GM10847 (cell line): Measurements from ENCODE around the gene SEC14L2.

Source experiments
- POLR2A ChIP-seq: IDR thresholded peaks from 2 replicates; pipeline ENCODE4 v1.6.1; 2011; ENCODE audit not compliant: insufficient read length; ENCODE audit errors: extremely low read depth

SEC14L2 gene

GRCh38 chr22:30426388-30427353 lies 29.9 kb downstream of the SEC14L2 start:
- no peak for TF ChIP-seq POLR2A

GRCh38 chr22:30427871-30428270 lies 31.1 kb downstream of the SEC14L2 start:
- TF ChIP-seq POLR2A = no peak

- no peak for TF ChIP-seq POLR2A
Measured at GRCh38 chr22:30429887-30430286, 33.1 kb downstream of the SEC14L2 start.

- no peak for TF ChIP-seq POLR2A
Measured at GRCh38 chr22:30430933-30431332, 34.1 kb downstream of the SEC14L2 start.

- TF ChIP-seq POLR2A = no peak
Measured at GRCh38 chr22:30432096-30432495, 35.3 kb downstream of the SEC14L2 start.

GRCh38 chr22:30432520-30432919 lies 35.7 kb downstream of the SEC14L2 start:
- no peak for TF ChIP-seq POLR2A

- TF ChIP-seq POLR2A = no peak
Measured at GRCh38 chr22:30433227-30433626, 36.4 kb downstream of the SEC14L2 start.

GRCh38 chr22:30433773-30434172 lies 37.0 kb downstream of the SEC14L2 start:
- no peak for TF ChIP-seq POLR2A

- no peak for TF ChIP-seq POLR2A
Measured at GRCh38 chr22:30434843-30435242, 38.0 kb downstream of the SEC14L2 start.

GRCh38 chr22:30435674-30436126 lies 38.9 kb downstream of the SEC14L2 start:
- peak; percentile 27 for TF ChIP-seq POLR2A

- TF ChIP-seq POLR2A = no peak
Measured at GRCh38 chr22:30436196-30436595, 39.4 kb downstream of the SEC14L2 start.

- no peak for TF ChIP-seq POLR2A
Measured at GRCh38 chr22:30438559-30438958, 41.7 kb downstream of the SEC14L2 start.

- TF ChIP-seq POLR2A = no peak
Measured at GRCh38 chr22:30439226-30439625, 42.4 kb downstream of the SEC14L2 start.

GRCh38 chr22:30439836-30440235 lies 43.0 kb downstream of the SEC14L2 start:
- no peak for TF ChIP-seq POLR2A

GRCh38 chr22:30441088-30441487 lies 44.3 kb downstream of the SEC14L2 start:
- TF ChIP-seq POLR2A = no peak

GRCh38 chr22:30444632-30445437 lies 48.0 kb downstream of the SEC14L2 start:
- no peak for TF ChIP-seq POLR2A
